B cell (primary cell): ENCODE results near the gene RAB31. TPM values are rescaled to one million over a fixed set of nuclear protein-coding genes. Genes with fewer than 3 reads are reported as not detected.

Source experiments
- ATAC-seq: fragments of 200-7000 bp; cut with Tn5 transposase; one replicate; pipeline ENCODE4 v1.10.0; 2021; ENCODE audit warnings: low read depth, mild to moderate bottlenecking, moderate number of reproducible peaks, moderate library complexity
- CTCF ChIA-PET: fragments of 350-600 bp; sonication (Branson Sonifier 250); formaldehyde crosslinking; loops from one replicate; lab custom pipeline; 2021; ENCODE audit warnings: antibody characterized with exemption, inconsistent platforms; lab: Charles Lee
- POLR2A ChIA-PET: fragments of 350-600 bp; sonication (Branson Sonifier 250); formaldehyde crosslinking; loops from one replicate; lab custom pipeline; 2021; ENCODE audit warnings: antibody characterized with exemption; lab: Charles Lee
- DNase-seq: peaks from one replicate; pipeline ENCODE4 v3.0.0; 2013
- H2AFZ ChIP-seq: 2 replicates; pipeline ENCODE4 v1.6.1; 2012; ENCODE audit warnings: mild to moderate bottlenecking, low read depth, low read length; ENCODE audit not compliant: insufficient read depth, poor library complexity, severe bottlenecking
- H3K27ac ChIP-seq, 2 donors: 1 replicate in 1 of 2; 2 replicates in 1 of 2; pipeline ENCODE4 v1.5.1; 2012 to 2013; ENCODE audit warnings: low read length in 2 of 2, mild to moderate bottlenecking in 2 of 2, moderate library complexity in 1 of 2
- H3K27me3 ChIP-seq, 4 experiments: fragments of 200-600 bp in 1 of 4; sonication (generic) in 1 of 4; replicated peaks in 1 of 4; 1 replicate in 2 of 4; 2 replicates in 2 of 4; pipeline versions ENCODE4 v1.6.1 to v1.7.0; 2013 to 2016; ENCODE audit warnings: low read length in 3 of 4, mild to moderate bottlenecking in 2 of 4, mixed read lengths in 1 of 4, moderate library complexity in 1 of 4; ENCODE audit not compliant: insufficient read depth in 4 of 4, control insufficient read depth in 3 of 4; ENCODE audit errors: control extremely low read depth in 1 of 4
- H3K36me3 ChIP-seq, 2 experiments: replicated peaks in 1 of 2; 1 replicate in 1 of 2; 2 replicates in 1 of 2; pipeline versions ENCODE4 v1.6.1 to v1.7.1; 2013; ENCODE audit warnings: low read length in 1 of 2; ENCODE audit not compliant: insufficient read depth in 2 of 2, control insufficient read depth in 1 of 2; ENCODE audit errors: control extremely low read depth in 1 of 2, extremely low read depth in 1 of 2
- H3K4me1 ChIP-seq, 2 donors: fragments of 200-600 bp in 1 of 2; sonication (generic) in 1 of 2; 1 replicate in 1 of 2; 2 replicates in 1 of 2; pipeline versions ENCODE4 v1.5.1 to v1.6.1; 2013 to 2017; ENCODE audit warnings: low read length in 2 of 2; ENCODE audit not compliant: control insufficient read depth in 2 of 2, insufficient read depth in 2 of 2
- H3K4me2 ChIP-seq: replicated peaks from 2 replicates; pipeline ENCODE3; 2012; ENCODE audit warnings: mild to moderate bottlenecking, low read depth, low read length; ENCODE audit not compliant: poor library complexity, severe bottlenecking
- H3K4me3 ChIP-seq, 5 experiments: fragments of 200-600 bp in 1 of 5; sonication (generic) in 1 of 5; 1 replicate in 3 of 5; 2 replicates in 2 of 5; pipeline versions ENCODE4 v1.5.1 to v1.7.0; 2011 to 2016; ENCODE audit warnings: low read length in 4 of 5, mild to moderate bottlenecking in 4 of 5, low read depth in 2 of 5, control low read depth in 1 of 5, moderate library complexity in 1 of 5; ENCODE audit not compliant: insufficient read depth in 1 of 5; ENCODE audit errors: control extremely low read depth in 1 of 5, extremely low read depth in 1 of 5
- H3K79me2 ChIP-seq: fragments of 200-600 bp; sonication (generic); one replicate; pipeline ENCODE4 v1.6.0; 2016; ENCODE audit warnings: low read length; ENCODE audit not compliant: control insufficient read depth, insufficient read depth
- H3K9ac ChIP-seq: fragments of 200-600 bp; sonication (generic); 2 replicates; pipeline ENCODE4 v1.6.1; 2017; ENCODE audit warnings: mild to moderate bottlenecking, low read length, moderate library complexity
- H3K9me3 ChIP-seq, 3 donors: one replicate each; pipeline versions ENCODE4 v1.6.1 to v1.7.1; 2013; ENCODE audit warnings: low read length in 2 of 3; ENCODE audit not compliant: control insufficient read depth in 2 of 3, insufficient read depth in 1 of 3; ENCODE audit errors: control extremely low read depth in 1 of 3
- H4K20me1 ChIP-seq: 2 replicates; pipeline ENCODE4 v1.6.0; 2012; ENCODE audit warnings: mild to moderate bottlenecking, low read length; ENCODE audit not compliant: insufficient read depth, control insufficient read depth, poor library complexity, severe bottlenecking
- H3K27ac Mint-ChIP-seq: one replicate; pipeline ENCODE4 v1.8.0; 2021; ENCODE audit warnings: mixed read lengths
- H3K27me3 Mint-ChIP-seq: one replicate; pipeline ENCODE4 v1.8.0; 2021; ENCODE audit warnings: mixed read lengths
- H3K4me1 Mint-ChIP-seq: one replicate; pipeline ENCODE4 v1.8.0; 2021; ENCODE audit warnings: mixed read lengths
- H3K4me3 Mint-ChIP-seq: one replicate; pipeline ENCODE4 v1.8.0; 2021; ENCODE audit warnings: mixed read lengths
- H3K9me3 Mint-ChIP-seq: one replicate; pipeline ENCODE4 v1.8.0; 2022; ENCODE audit warnings: mixed read lengths; ENCODE audit not compliant: insufficient read depth
- EZH2 ChIP-seq: IDR thresholded peaks from 2 replicates; pipeline ENCODE4 v1.6.1; 2012; ENCODE audit warnings: borderline replicate concordance, low read depth, mild to moderate bottlenecking, moderate library complexity, low read length; ENCODE audit not compliant: insufficient read depth, poor library complexity, severe bottlenecking
- WGBS: methylation state at CpG from one replicate; pipeline ENCODE4 v1.1.5; 2013; ENCODE audit warnings: missing lambda C conversion rate; ENCODE audit not compliant: insufficient coverage; 5-methylcytosine and 5-hydroxymethylcytosine counted together
- intact Hi-C: fragments of 100-400 bp; cut with micrococcal nuclease; formaldehyde crosslinking; loops from one replicate; pipeline ENCODE4 v1.10.0; 2022
- polyA plus RNA-seq: library from polyadenylated mRNA; depleted of rRNA; stranded (reverse); fragments of >200 nt; gene quantifications from 2 replicates; pipeline ENCODE4 v1.2.3, GENCODE V29; 2012
- total RNA-seq, 2 donors: library from RNA; stranded (reverse); fragments of 120-200 nt in 1 of 2; gene quantifications; 1 replicate in 1 of 2; 2 replicates in 1 of 2; pipeline versions ENCODE4 v1.2.3 to v1.2.4, GENCODE V29; 2013 to 2022
- TF ChIP-seq, protein P1 (sequence below): fragments of 200-600 bp; IDR thresholded peaks from one replicate; pipeline ENCODE4 v1.8.0; 2022; ENCODE audit warnings: antibody characterized with exemption, mild to moderate bottlenecking

RAB31 gene
- total and polyA plus RNA-seq, 2 donors (not counting 1 experiment from before 2014, with no cell fraction given): 15.5 to 44.6 TPM

DNA sequence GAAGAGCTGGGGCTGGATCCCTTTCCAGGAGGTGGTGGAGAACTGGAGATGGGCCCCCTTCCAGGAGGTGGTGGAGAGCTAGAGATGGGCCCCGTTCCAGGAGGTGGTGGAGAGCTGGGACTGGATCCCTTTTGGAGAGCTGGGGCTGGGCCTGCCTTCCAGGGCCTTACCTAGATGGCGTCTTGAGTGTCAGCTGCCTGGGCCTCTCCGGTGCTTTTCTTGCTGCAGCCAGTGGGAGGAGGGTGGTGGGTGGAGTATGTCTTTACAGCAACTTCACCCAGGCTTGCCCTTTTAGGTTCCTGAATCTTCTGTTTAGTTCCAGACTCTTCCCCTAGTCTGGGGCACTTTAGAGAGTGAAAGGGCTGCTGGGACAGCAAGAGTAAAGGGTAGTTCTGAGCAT, 158.5 kb downstream of the RAB31 start:
- no peak overlapping the region for H2AFZ ChIP-seq
- no peak overlapping the region for H3K4me2 ChIP-seq
- WGBS: 89% methylated on average over 2 of the region's 3 CpGs
- no peaks in the 10 kb centered on the region for H3K4me1 ChIP-seq
- intact Hi-C loops: no loop called here
- Mint-ChIP-seq H3K4me3 (no peak overlapping the region), H3K4me1 (peaks cover 10% of the 10 kb centered on the region), H3K27ac (no peak overlapping the region), H3K9me3 (peaks cover 6% of the 10 kb centered on the region), H3K27me3 (peaks cover 17% of the 10 kb centered on the region)
- H4K20me1 ChIP-seq: no peaks in the 10 kb centered on the region
- no peak overlapping the region for H3K4me3 ChIP-seq
- no peak for ATAC-seq
- no peak for DNase-seq
- no peak overlapping the region for H3K27ac ChIP-seq
- no peaks in the 10 kb centered on the region for H3K27me3 ChIP-seq
- ChIA-PET POLR2A (no interaction called here), CTCF (no interaction called here)
- H3K9ac ChIP-seq: no peak overlapping the region
- H3K9me3 ChIP-seq: peaks cover 1 to 18% (median 17%) of the 10 kb centered on the region in 3 donors
- no peaks in the 10 kb centered on the region for H3K79me2 ChIP-seq
- TF ChIP-seq, protein P1, sequence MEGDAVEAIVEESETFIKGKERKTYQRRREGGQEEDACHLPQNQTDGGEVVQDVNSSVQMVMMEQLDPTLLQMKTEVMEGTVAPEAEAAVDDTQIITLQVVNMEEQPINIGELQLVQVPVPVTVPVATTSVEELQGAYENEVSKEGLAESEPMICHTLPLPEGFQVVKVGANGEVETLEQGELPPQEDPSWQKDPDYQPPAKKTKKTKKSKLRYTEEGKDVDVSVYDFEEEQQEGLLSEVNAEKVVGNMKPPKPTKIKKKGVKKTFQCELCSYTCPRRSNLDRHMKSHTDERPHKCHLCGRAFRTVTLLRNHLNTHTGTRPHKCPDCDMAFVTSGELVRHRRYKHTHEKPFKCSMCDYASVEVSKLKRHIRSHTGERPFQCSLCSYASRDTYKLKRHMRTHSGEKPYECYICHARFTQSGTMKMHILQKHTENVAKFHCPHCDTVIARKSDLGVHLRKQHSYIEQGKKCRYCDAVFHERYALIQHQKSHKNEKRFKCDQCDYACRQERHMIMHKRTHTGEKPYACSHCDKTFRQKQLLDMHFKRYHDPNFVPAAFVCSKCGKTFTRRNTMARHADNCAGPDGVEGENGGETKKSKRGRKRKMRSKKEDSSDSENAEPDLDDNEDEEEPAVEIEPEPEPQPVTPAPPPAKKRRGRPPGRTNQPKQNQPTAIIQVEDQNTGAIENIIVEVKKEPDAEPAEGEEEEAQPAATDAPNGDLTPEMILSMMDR: no peak
- TF ChIP-seq EZH2: no peak
- H3K36me3 ChIP-seq: no peaks in the 10 kb centered on the region

DNA sequence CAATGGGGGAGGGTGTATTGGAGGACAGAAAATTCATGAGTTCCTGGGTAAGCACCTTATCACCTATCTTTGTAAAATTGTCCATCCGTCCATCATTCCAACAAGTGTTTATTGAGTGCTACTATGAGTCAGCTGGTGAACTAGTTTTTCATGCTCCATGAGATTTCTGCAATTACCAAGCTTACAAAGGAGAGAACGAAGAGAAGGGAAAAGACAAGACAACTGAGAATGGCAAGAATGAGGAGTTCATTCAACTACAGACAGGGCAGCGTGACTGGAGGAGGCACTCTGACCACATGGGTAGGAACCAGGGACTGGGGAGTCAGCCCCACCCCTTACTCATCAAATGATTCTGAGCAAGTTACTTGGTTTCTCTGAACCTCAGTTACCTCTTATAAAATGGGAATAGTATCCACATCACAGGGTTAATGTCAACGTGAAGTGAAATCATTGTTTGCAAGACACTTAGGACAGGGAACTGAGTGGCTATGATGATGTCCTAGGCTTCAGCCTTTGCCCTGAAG, 159.0 kb downstream of the RAB31 start:
- H3K27me3 Mint-ChIP-seq: peaks cover 18% of the 10 kb centered on the region
- no peaks in the 10 kb centered on the region for H3K4me1 ChIP-seq
- H3K79me2 ChIP-seq: no peaks in the 10 kb centered on the region
- POLR2A ChIA-PET: no interaction called here
- H3K4me3 Mint-ChIP-seq: no peak overlapping the region
- H3K27me3 ChIP-seq: no peaks in the 10 kb centered on the region
- H2AFZ ChIP-seq: no peak overlapping the region
- intact Hi-C loops: no loop called here
- H4K20me1 ChIP-seq: no peaks in the 10 kb centered on the region
- no peak overlapping the region for H3K27ac ChIP-seq
- H3K4me2 ChIP-seq: no peak overlapping the region
- no peaks in the 10 kb centered on the region for H3K36me3 ChIP-seq
- no CpG with 5 or more reads among the region's 4 CpGs for WGBS
- peaks cover 6% of the 10 kb centered on the region for H3K9me3 Mint-ChIP-seq
- ATAC-seq (no peak), DNase-seq (no peak)
- H3K9me3 ChIP-seq: peaks cover 1 to 18% (median 17%) of the 10 kb centered on the region in 3 donors
- H3K4me1 Mint-ChIP-seq: peaks cover 7% of the 10 kb centered on the region
- H3K4me3 ChIP-seq: no peak overlapping the region
- TF ChIP-seq EZH2: no peak
- TF ChIP-seq, protein P1: no peak
- no peak overlapping the region for H3K9ac ChIP-seq
- CTCF ChIA-PET: interaction anchor here (0.6 kb wide), 1 partner anchor 23 kb away, joined by 3 read pairs; no protein-coding TSS in a partner anchor
- H3K27ac Mint-ChIP-seq: no peak overlapping the region
